Activated CD8-positive, alpha-beta T cell treated with anti-CD3 and anti-CD28 coated beads for 36 hours (primary cell): ENCODE results near the gene TBXAS1. TPM values are rescaled to one million over a fixed set of nuclear protein-coding genes. Genes with fewer than 3 reads are reported as not detected.

Source experiments
- ATAC-seq: fragments of 200-7000 bp; cut with Tn5 transposase; one replicate; pipeline ENCODE4 v1.10.0; 2021; ENCODE audit warnings: mild to moderate bottlenecking, moderate library complexity
- CTCF ChIA-PET: fragments of 350-600 bp; sonication (Branson Sonifier 250); formaldehyde crosslinking; loops from one replicate; lab custom pipeline; 2021; ENCODE audit warnings: antibody characterized with exemption; lab: Charles Lee
- POLR2A ChIA-PET: fragments of 350-600 bp; sonication (Branson Sonifier 250); formaldehyde crosslinking; loops from one replicate; lab custom pipeline; 2021; ENCODE audit warnings: antibody characterized with exemption; lab: Charles Lee
- DNase-seq: peaks from one replicate; pipeline ENCODE4 v3.0.0-alpha.2; 2020
- H3K27ac Mint-ChIP-seq: one replicate; pipeline ENCODE4 v1.8.0; 2021; ENCODE audit warnings: mild to moderate bottlenecking, mixed read lengths
- H3K27me3 Mint-ChIP-seq: one replicate; pipeline ENCODE4 v1.8.0; 2021; ENCODE audit warnings: mixed read lengths
- H3K36me3 Mint-ChIP-seq: one replicate; pipeline ENCODE4 v1.8.0; 2021; ENCODE audit warnings: low read depth, mixed read lengths
- H3K4me1 Mint-ChIP-seq: one replicate; pipeline ENCODE4 v1.8.0; 2021; ENCODE audit warnings: low read depth, mixed read lengths
- H3K4me3 Mint-ChIP-seq: one replicate; pipeline ENCODE4 v1.8.0; 2021; ENCODE audit warnings: mild to moderate bottlenecking, moderate library complexity, mixed read lengths
- H3K9me3 Mint-ChIP-seq: one replicate; pipeline ENCODE4 v1.8.0; 2021; ENCODE audit warnings: mixed read lengths
- intact Hi-C: fragments of 100-400 bp; cut with micrococcal nuclease; formaldehyde crosslinking; loops from one replicate; pipeline ENCODE4 v1.10.0; 2022
- total RNA-seq, 2 experiments: library from RNA; stranded (reverse); gene quantifications; one replicate each; pipeline ENCODE4 v1.2.3, GENCODE V29; 2021
- TF ChIP-seq, protein P1 (sequence below): fragments of 200-600 bp; IDR thresholded peaks from one replicate; pipeline ENCODE4 v1.8.0; 2022; ENCODE audit warnings: antibody characterized with exemption, mild to moderate bottlenecking

TBXAS1 gene
- total RNA-seq, 2 experiments from 2014 or later: 1.5 to 2.1 TPM

GRCh38 chr7:139807009-139807408, 22.1 kb upstream of the TBXAS1 start:
- DNase-seq: no peak
- no peak overlapping the region for H3K4me3 Mint-ChIP-seq
- intact Hi-C loops: no loop called here
- ChIA-PET CTCF (interaction anchor here (1.2 kb wide), 1 partner anchor 8 kb away, joined by 3 read pairs; no protein-coding TSS in a partner anchor), POLR2A (no interaction called here)
- TF ChIP-seq, protein P1, sequence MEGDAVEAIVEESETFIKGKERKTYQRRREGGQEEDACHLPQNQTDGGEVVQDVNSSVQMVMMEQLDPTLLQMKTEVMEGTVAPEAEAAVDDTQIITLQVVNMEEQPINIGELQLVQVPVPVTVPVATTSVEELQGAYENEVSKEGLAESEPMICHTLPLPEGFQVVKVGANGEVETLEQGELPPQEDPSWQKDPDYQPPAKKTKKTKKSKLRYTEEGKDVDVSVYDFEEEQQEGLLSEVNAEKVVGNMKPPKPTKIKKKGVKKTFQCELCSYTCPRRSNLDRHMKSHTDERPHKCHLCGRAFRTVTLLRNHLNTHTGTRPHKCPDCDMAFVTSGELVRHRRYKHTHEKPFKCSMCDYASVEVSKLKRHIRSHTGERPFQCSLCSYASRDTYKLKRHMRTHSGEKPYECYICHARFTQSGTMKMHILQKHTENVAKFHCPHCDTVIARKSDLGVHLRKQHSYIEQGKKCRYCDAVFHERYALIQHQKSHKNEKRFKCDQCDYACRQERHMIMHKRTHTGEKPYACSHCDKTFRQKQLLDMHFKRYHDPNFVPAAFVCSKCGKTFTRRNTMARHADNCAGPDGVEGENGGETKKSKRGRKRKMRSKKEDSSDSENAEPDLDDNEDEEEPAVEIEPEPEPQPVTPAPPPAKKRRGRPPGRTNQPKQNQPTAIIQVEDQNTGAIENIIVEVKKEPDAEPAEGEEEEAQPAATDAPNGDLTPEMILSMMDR: no peak
- peaks cover 4% of the 10 kb centered on the region for H3K27me3 Mint-ChIP-seq
- H3K9me3 Mint-ChIP-seq: peaks cover 14% of the 10 kb centered on the region
- H3K36me3 Mint-ChIP-seq: peaks cover 9% of the 10 kb centered on the region
- H3K27ac Mint-ChIP-seq: no peak overlapping the region
- H3K4me1 Mint-ChIP-seq: peaks cover 3% of the 10 kb centered on the region
- no peak for ATAC-seq

DNA sequence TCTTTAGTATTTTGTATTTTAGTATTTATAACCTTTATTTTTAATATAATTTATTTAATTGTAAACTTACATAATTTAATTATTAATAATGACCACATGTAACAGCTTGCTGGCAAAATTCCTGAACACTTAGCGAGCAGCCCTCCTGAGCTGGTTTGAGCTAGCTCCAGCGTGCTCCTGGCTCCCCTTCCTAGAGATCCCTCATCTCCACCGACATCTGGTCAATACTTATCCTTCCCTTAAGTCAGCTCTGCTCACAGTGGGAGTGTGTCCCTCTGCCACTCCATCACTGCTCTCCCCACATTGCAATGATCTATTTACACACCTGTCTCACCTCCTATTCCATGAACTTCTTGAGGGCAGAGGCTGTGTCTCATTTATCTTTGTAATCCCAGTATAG, 20.6 kb upstream of the TBXAS1 start:
- H3K36me3 Mint-ChIP-seq: peaks cover 2% of the 10 kb centered on the region
- peaks cover 3% of the 10 kb centered on the region for H3K4me1 Mint-ChIP-seq
- peaks cover 4% of the 10 kb centered on the region for H3K27me3 Mint-ChIP-seq
- no peak overlapping the region for H3K27ac Mint-ChIP-seq
- ATAC-seq (no peak), DNase-seq (no peak)
- ChIA-PET POLR2A (interaction anchor here (0.5 kb wide), 1 partner anchor 377 kb away, joined by 3 read pairs; no protein-coding TSS in a partner anchor), CTCF (interaction anchor here (1.2 to 1.4 kb wide), 2 partner anchors 9 to 374 kb away, joined by 3 read pairs; no protein-coding TSS in a partner anchor)
- intact Hi-C loops: no loop called here
- TF ChIP-seq, protein P1: no peak
- H3K9me3 Mint-ChIP-seq: peaks cover 8% of the 10 kb centered on the region
- H3K4me3 Mint-ChIP-seq: no peak overlapping the region

- intact Hi-C loops: no loop called here
- TF ChIP-seq, protein P1: no peak
- Mint-ChIP-seq H3K4me1 (peaks cover 8% of the 10 kb centered on the region), H3K4me3 (no peak overlapping the region), H3K27ac (no peak overlapping the region), H3K36me3 (peaks cover 2% of the 10 kb centered on the region), H3K9me3 (peaks cover 8% of the 10 kb centered on the region), H3K27me3 (peaks cover 4% of the 10 kb centered on the region)
- ATAC-seq (no peak), DNase-seq (no peak)
- CTCF ChIA-PET: interaction anchor here (1.0 to 1.4 kb wide), 2 partner anchors 161 to 374 kb away, joined by 3 read pairs; no protein-coding TSS in a partner anchor
- POLR2A ChIA-PET: interaction anchor here (0.5 kb wide), 1 partner anchor 378 kb away, joined by 3 read pairs; no protein-coding TSS in a partner anchor
These were observed 20.1 kb upstream of the TBXAS1 start for GRCh38 chr7:139808846-139809442.

DNA sequence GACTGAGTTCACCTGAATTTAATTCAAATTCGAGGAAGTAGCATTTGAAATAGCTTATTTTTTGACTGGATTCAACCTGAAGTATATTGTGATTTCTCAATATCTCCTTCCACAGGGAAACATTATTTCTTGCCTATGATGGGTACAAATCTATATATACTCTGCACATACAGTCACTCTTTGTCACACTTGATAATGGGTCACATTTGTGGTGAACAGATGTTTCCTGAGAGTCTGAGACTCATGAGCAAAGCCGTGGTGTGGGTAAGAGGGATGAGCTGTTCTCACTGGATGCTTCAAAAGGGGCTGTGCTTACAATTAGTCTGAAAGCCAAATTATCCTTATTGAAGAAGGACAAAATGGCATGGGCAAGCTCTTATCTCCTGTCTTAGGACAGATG, 18.0 kb upstream of the TBXAS1 start:
- peaks cover 4% of the 10 kb centered on the region for H3K27me3 Mint-ChIP-seq
- H3K36me3 Mint-ChIP-seq: no peaks in the 10 kb centered on the region
- H3K4me1 Mint-ChIP-seq: peaks cover 9% of the 10 kb centered on the region
- TF ChIP-seq, protein P1: no peak
- H3K27ac Mint-ChIP-seq: no peak overlapping the region
- DNase-seq (peak; percentile 12), ATAC-seq (peak; percentile 62)
- ChIA-PET CTCF (interaction anchor here (1.0 to 1.3 kb wide), 3 partner anchors 13 to 172 kb away, joined by 3 read pairs; no protein-coding TSS in a partner anchor), POLR2A (interaction anchor here (1.2 kb wide), 1 partner anchor 41 kb away, joined by 4 read pairs; no protein-coding TSS in a partner anchor)
- no peak overlapping the region for H3K4me3 Mint-ChIP-seq
- intact Hi-C loops: no loop called here
- H3K9me3 Mint-ChIP-seq: peaks cover 2% of the 10 kb centered on the region

DNA sequence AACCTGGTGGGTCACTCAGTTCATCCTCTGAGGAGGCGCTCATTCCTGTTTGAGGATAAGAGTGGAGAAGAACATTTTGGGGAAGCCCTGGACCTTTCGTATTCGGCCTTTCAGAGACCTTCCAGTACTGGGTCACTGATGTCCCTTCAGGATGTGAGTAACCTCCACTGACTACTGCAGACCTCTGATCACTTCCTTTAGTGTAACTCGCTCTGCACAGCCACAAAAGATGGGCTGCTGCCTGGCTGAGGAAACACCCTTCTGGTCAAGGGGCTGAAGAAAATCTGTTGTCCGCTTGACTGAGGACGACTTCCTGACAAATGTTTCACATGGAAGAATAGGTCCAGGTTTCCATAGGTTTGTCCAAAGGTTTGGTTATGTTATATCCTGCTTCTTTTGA, 15.9 kb upstream of the TBXAS1 start:
- DNase-seq (no peak), ATAC-seq (no peak)
- intact Hi-C loops: no loop called here
- peaks cover 2% of the 10 kb centered on the region for H3K27me3 Mint-ChIP-seq
- H3K27ac Mint-ChIP-seq: no peak overlapping the region
- no peak overlapping the region for H3K4me3 Mint-ChIP-seq
- CTCF ChIA-PET: no interaction called here
- TF ChIP-seq, protein P1: no peak
- peaks cover 6% of the 10 kb centered on the region for H3K9me3 Mint-ChIP-seq
- peaks cover 9% of the 10 kb centered on the region for H3K4me1 Mint-ChIP-seq
- POLR2A ChIA-PET: no interaction called here
- H3K36me3 Mint-ChIP-seq: no peaks in the 10 kb centered on the region
